ENCODE data around the gene F10.

DNA sequence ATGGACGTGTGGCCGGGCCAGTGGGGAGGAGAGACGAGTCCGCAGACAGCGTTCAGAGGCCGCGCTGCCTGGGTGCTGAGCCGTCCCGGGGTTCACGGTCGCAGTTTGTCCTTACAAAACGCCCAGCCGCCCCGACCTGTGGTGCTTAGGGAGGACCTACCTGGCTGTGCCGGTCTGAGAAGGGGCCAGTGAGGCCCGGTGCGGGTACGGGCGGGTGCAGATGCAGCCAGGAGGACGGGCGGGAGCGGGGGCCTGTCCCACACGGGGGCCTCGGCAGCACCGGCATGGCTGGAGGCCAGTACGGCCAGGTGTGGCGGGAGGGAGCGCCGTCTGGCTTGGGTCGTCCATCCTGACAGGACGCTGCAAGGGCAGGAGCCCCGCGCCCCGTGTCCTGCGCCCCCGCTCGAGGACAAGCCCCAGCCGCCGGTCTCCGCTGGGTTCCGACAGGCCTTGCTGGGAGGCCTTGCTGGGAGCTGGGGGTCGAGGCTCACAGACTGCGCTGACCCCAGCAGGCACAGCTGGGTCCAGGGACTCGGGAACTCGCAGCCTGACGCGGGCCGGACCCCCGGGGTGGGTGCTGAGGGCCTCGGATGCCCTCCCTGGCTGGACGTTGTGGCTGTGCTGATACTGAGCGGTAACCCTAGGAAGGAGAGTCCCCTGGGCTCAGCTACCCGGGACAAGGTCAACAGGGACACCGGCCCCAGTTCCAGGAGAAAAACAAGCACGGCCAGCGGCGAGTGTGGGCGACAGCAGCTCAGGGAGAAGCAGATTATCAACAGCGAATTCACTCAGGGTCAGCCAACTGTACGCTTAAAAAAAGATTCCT lies 30.6 kb downstream of the F10 start:
- TF ChIP-seq, protein P1, sequence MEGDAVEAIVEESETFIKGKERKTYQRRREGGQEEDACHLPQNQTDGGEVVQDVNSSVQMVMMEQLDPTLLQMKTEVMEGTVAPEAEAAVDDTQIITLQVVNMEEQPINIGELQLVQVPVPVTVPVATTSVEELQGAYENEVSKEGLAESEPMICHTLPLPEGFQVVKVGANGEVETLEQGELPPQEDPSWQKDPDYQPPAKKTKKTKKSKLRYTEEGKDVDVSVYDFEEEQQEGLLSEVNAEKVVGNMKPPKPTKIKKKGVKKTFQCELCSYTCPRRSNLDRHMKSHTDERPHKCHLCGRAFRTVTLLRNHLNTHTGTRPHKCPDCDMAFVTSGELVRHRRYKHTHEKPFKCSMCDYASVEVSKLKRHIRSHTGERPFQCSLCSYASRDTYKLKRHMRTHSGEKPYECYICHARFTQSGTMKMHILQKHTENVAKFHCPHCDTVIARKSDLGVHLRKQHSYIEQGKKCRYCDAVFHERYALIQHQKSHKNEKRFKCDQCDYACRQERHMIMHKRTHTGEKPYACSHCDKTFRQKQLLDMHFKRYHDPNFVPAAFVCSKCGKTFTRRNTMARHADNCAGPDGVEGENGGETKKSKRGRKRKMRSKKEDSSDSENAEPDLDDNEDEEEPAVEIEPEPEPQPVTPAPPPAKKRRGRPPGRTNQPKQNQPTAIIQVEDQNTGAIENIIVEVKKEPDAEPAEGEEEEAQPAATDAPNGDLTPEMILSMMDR (IDR thresholded peaks at IDR 0.05), result no peak
- TF ChIP-seq POLR2A (IDR thresholded peaks at IDR 0.05), result no peak
